Endothelial cell of umbilical vein (primary cell): ENCODE results near the gene CNTNAP2. TPM values are rescaled to one million over a fixed set of nuclear protein-coding genes. Genes with fewer than 3 reads are reported as not detected.

Source experiments
- BruUV-seq: library from RNA; stranded (reverse); fragments of 400-500 nt; replicated peaks from 2 replicates; lab custom pipeline; 2021; lab: Mats Ljungman, UMichigan
- CTCF ChIA-PET: fragments of 300-600, 350-600 bp; sonication (Branson Sonifier 250); formaldehyde crosslinking; loops from one replicate; lab custom pipeline; 2021; ENCODE audit warnings: antibody characterized with exemption, inconsistent platforms; lab: Charles Lee
- POLR2A ChIA-PET: fragments of 300-600, 350-600 bp; sonication (Branson Sonifier 250); formaldehyde crosslinking; loops from one replicate; lab custom pipeline; 2021; ENCODE audit warnings: antibody characterized with exemption, inconsistent platforms; lab: Charles Lee
- DNase-seq: peaks from one replicate; pipeline ENCODE4 v3.0.0-alpha.2; 2011; ENCODE audit warnings: low read depth, low spot score
- FAIRE-seq: peaks from 2 replicates; lab custom pipeline; 2011; peaks lifted over from hg19 to GRCh38; lab: Jason Lieb, UNC
- H2AFZ ChIP-seq: 2 replicates; pipeline ENCODE4 v1.6.0; 2012; ENCODE audit warnings: low read depth, low read length, control low read depth, inconsistent platforms
- H3K27ac ChIP-seq: 2 replicates; pipeline ENCODE4 v1.5.1; 2011; ENCODE audit warnings: low read depth, mild to moderate bottlenecking, control low read depth, low read length, moderate library complexity; ENCODE audit not compliant: insufficient read depth
- H3K27me3 ChIP-seq, 2 experiments: 2 replicates each; pipeline versions ENCODE4 v1.6.0 to v1.6.1; 2011; ENCODE audit warnings: low read length in 2 of 2, mixed read lengths in 1 of 2; ENCODE audit not compliant: control insufficient read depth in 2 of 2, insufficient read depth in 2 of 2
- H3K36me3 ChIP-seq, 2 experiments: 2 replicates in 1 of 2; 3 replicates in 1 of 2; pipeline ENCODE4 v1.5.1; 2011; ENCODE audit warnings: low read length in 2 of 2, mild to moderate bottlenecking in 1 of 2, moderate library complexity in 1 of 2; ENCODE audit not compliant: control insufficient read depth in 2 of 2, insufficient read depth in 2 of 2; ENCODE audit errors: extremely low read depth in 1 of 2
- H3K4me1 ChIP-seq: 3 replicates; pipeline ENCODE4 v1.5.1; 2011; ENCODE audit warnings: mild to moderate bottlenecking, low read length; ENCODE audit not compliant: control insufficient read depth, insufficient read depth; ENCODE audit errors: extremely low read depth
- H3K4me2 ChIP-seq: 2 replicates; pipeline ENCODE4 v1.6.1; 2011; ENCODE audit warnings: low read length, control low read depth, mixed read lengths; ENCODE audit not compliant: insufficient read depth
- H3K4me3 ChIP-seq, 3 experiments: fragments of 200-600 bp in 1 of 3; sonication (generic), shearing (Covaris generic) in 1 of 3; replicated peaks in 1 of 3; 2 replicates each; pipeline ENCODE4 v1.5.1; 2011 to 2016; ENCODE audit warnings: control low read depth in 3 of 3, low read length in 3 of 3, mild to moderate bottlenecking in 2 of 3, inconsistent platforms in 1 of 3, low read depth in 1 of 3, moderate library complexity in 1 of 3; ENCODE audit not compliant: insufficient read depth in 1 of 3
- H3K79me2 ChIP-seq: 2 replicates; pipeline ENCODE4 v1.6.0; 2012; ENCODE audit warnings: low read length, inconsistent platforms; ENCODE audit not compliant: control insufficient read depth, insufficient read depth
- H3K9ac ChIP-seq: replicated peaks from 2 replicates; pipeline ENCODE3; 2011; ENCODE audit warnings: low read length, control low read depth; ENCODE audit not compliant: insufficient read depth; ENCODE audit errors: extremely low read depth
- H3K9me1 ChIP-seq: replicated peaks from 3 replicates; pipeline ENCODE4 v1.6.0; 2011; ENCODE audit warnings: mild to moderate bottlenecking, low read length; ENCODE audit not compliant: control insufficient read depth, insufficient read depth; ENCODE audit errors: extremely low read depth
- H3K9me3 ChIP-seq: replicated peaks from 2 replicates; pipeline ENCODE4 v1.5.1; 2012; ENCODE audit warnings: low read length, inconsistent platforms; ENCODE audit not compliant: control insufficient read depth, insufficient read depth
- H4K20me1 ChIP-seq: replicated peaks from 2 replicates; pipeline ENCODE3; 2011; ENCODE audit warnings: mild to moderate bottlenecking, low read length; ENCODE audit not compliant: control insufficient read depth, insufficient read depth; ENCODE audit errors: extremely low read depth
- CTCF ChIP-seq, 2 donors: IDR thresholded peaks; 1 replicate in 1 of 2; 2 replicates in 1 of 2; pipeline ENCODE4 v1.5.1; 2011; ENCODE audit warnings: low read length in 2 of 2, mild to moderate bottlenecking in 2 of 2, moderate library complexity in 2 of 2, control low read depth in 1 of 2, inconsistent platforms in 1 of 2, low read depth in 1 of 2; ENCODE audit not compliant: insufficient read depth in 1 of 2; ENCODE audit errors: extremely low read depth in 1 of 2
- EZH2 ChIP-seq: IDR thresholded peaks from 2 replicates; pipeline ENCODE4 v1.6.1; 2012; ENCODE audit warnings: borderline replicate concordance, low read depth, mild to moderate bottlenecking, moderate library complexity, low read length, inconsistent platforms; ENCODE audit not compliant: severe bottlenecking
- FOS ChIP-seq: IDR thresholded peaks from 2 replicates; pipeline ENCODE4 v1.6.1; 2011; ENCODE audit warnings: mild to moderate bottlenecking, low read length, moderate library complexity, borderline replicate concordance; ENCODE audit not compliant: insufficient read depth
- GATA2 ChIP-seq: IDR thresholded peaks from 2 replicates; pipeline ENCODE4 v1.7.0; 2011; ENCODE audit warnings: low read depth, mild to moderate bottlenecking, moderate library complexity, mixed read lengths, low read length; ENCODE audit not compliant: insufficient read length, insufficient read depth
- JUN ChIP-seq: IDR thresholded peaks from 2 replicates; pipeline ENCODE4 v1.6.1; 2011; ENCODE audit warnings: borderline replicate concordance, low read depth; ENCODE audit not compliant: insufficient read length, insufficient read depth
- MAX ChIP-seq: IDR thresholded peaks from 2 replicates; pipeline ENCODE4 v1.6.1; 2011; ENCODE audit not compliant: insufficient read depth, insufficient read length
- MYC ChIP-seq: IDR thresholded peaks from one replicate; pipeline ENCODE4 v1.6.1; 2011; ENCODE audit warnings: mild to moderate bottlenecking, low read depth, low read length
- POLR2A ChIP-seq: IDR thresholded peaks from 2 replicates; pipeline ENCODE4 v1.6.1; 2012; ENCODE audit warnings: low read depth, mild to moderate bottlenecking, control low read depth, low read length
- POLR2AphosphoS5 ChIP-seq: IDR thresholded peaks from 2 replicates; pipeline ENCODE4 v1.6.1; 2012; ENCODE audit warnings: low read depth, mild to moderate bottlenecking, control low read depth, low read length, moderate library complexity; ENCODE audit not compliant: insufficient read depth
- dilution Hi-C: fragments of 300-500 bp; cut with MboI; formaldehyde crosslinking; loops from one replicate; pipeline ENCODE4 v1.15.0; 2019; ENCODE audit warnings: low sequenced_read_pairs; ENCODE audit not compliant: extremely low pct_ligation_motif_present
- intact Hi-C: fragments of 100-400 bp; cut with micrococcal nuclease; formaldehyde crosslinking; loops from one replicate; pipeline ENCODE4 v1.10.0; 2022
- polyA plus RNA-seq, 4 experiments: library from polyadenylated mRNA; depleted of rRNA in 3 of 4; stranded (reverse) in 3 of 4; unstranded in 1 of 4; fragments of >200 nt; gene quantifications; 2 replicates each; pipeline versions ENCODE4 v1.2.1 to v1.2.3, GENCODE V29; 2011 to 2012; ENCODE audit warnings: missing spikeins in 1 of 4
- total RNA-seq: library from RNA; stranded (reverse); gene quantifications from 2 replicates; pipeline ENCODE4 v1.2.3, GENCODE V29; 2021

Gene CNTNAP2
- total and polyA plus RNA-seq, 2 donors (not counting 3 experiments of a cell fraction or from before 2014, with no cell fraction given) = not detected

GRCh38 chr7:148230296-148230695 is 2113.7 kb downstream of the CNTNAP2 start:
- Histone ChIP-seq H3K27ac (no peak overlapping the region), H3K4me2 (no peak overlapping the region), H3K4me1 (no peaks in the 10 kb centered on the region), H3K27me3 (no peaks in the 10 kb centered on the region), H3K9me3 (peaks cover 2% of the 10 kb centered on the region), H3K36me3 (no peaks in the 10 kb centered on the region), H4K20me1 (no peaks in the 10 kb centered on the region), H3K79me2 (no peaks in the 10 kb centered on the region), H2AFZ (no peak overlapping the region), H3K9me1 (no peaks in the 10 kb centered on the region), H3K4me3 (no peak overlapping the region), H3K9ac (no peak overlapping the region)
- TF ChIP-seq GATA2 (no peak), FOS (no peak), POLR2AphosphoS5 (no peak), EZH2 (no peak), POLR2A (no peak), MAX (no peak), MYC (no peak), CTCF (IDR thresholded peaks at IDR 0.05; ENCODE audit: extremely low read depth in 1 of 2, insufficient read depth in 1 of 2, low read depth in 1 of 2, low read length in 2 of 2) (no peak), JUN (no peak)
- FAIRE-seq = no peak
- no TSS peak for BruUV-seq
- ChIA-PET CTCF (no interaction called here), POLR2A (no interaction called here)
- dilution Hi-C loops (no loop called here), intact Hi-C loops (no loop called here)
- DNase-seq = no peak
